ENCODE data around the gene PRMT3. TPM values are rescaled to one million over a fixed set of nuclear protein-coding genes. Genes with fewer than 3 reads are reported as not detected.
A peak's percentile ranks its signal among the peaks of the same experiment; 100 is the strongest.

PRMT3 gene
- total RNA-seq (10 to 100 TPM; 12.3 to 16.3 (median 13.3) TPM), polyA plus RNA-seq (9.8 TPM)
- long read RNA-seq, donor 1, transcript PRMT3-202 (16 exons, 2,653 nt) = major isoform, 50 of 56 reads
- long read RNA-seq, donor 1, partial matches to known transcripts = 3 of 56 reads
- long read RNA-seq, donor 1, other reads (novel, unspliced or antisense) = 2 of 56 reads
- long read RNA-seq, donor 2, transcript PRMT3-202 (16 exons, 2,653 nt) = major isoform, 22 of 22 reads
- long read RNA-seq, donor 2, partial matches to known transcripts = 0 of 22 reads
- long read RNA-seq, donor 2, other reads (novel, unspliced or antisense) = 0 of 22 reads
- long read RNA-seq, donor 3, transcript PRMT3-201 (15 exons, 2,530 nt) = minor isoform, 5 of 103 reads
- long read RNA-seq, donor 3, transcript PRMT3-202 (16 exons, 2,653 nt) = major isoform, 80 of 103 reads
- long read RNA-seq, donor 3, partial matches to known transcripts = 8 of 103 reads
- long read RNA-seq, donor 3, other reads (novel, unspliced or antisense) = 8 of 103 reads
- long read RNA-seq, donor 4, transcript PRMT3-202 (16 exons, 2,653 nt) = major isoform, 21 of 23 reads
- long read RNA-seq, donor 4, partial matches to known transcripts = 0 of 23 reads
- long read RNA-seq, donor 4, other reads (novel, unspliced or antisense) = 1 of 23 reads

- ATAC-seq (peak; percentile 98), DNase-seq (peak; percentile 97 to 99 (median 99))
Observed at GRCh38 chr11:20387261-20388095, at the start of gene PRMT3. Gene PRMT3 (plus strand): TSS chr11:20387716. CDS start chr11:20387747, 31 bp downstream.

GRCh38 chr11:20342347-20343141 is 45.0 kb upstream of the PRMT3 start:
- Histone ChIP-seq H3K27ac (ENCODE audit: low read length) (no peak overlapping the region), H3K4me1 (ENCODE audit: control insufficient read depth, insufficient read depth, low read length) (no peaks in the 10 kb centered on the region), H3K9me3 (ENCODE audit: control insufficient read depth, low read length) (no peaks in the 10 kb centered on the region), H3K4me3 (ENCODE audit: low read length) (no peak overlapping the region), H3K27me3 (ENCODE audit: control insufficient read depth, insufficient read depth) (no peaks in the 10 kb centered on the region)
- DNase-seq (peak in 2 of 3 donors; percentile 14 to 32), ATAC-seq (peak in 1 of 2 donors; percentile 60)
- intact Hi-C loops (cut with DNase I) = no loop called here
- 22% methylated on average over 26 of the region's 26 CpGs for WGBS

More at GRCh38 chr11:20387261-20388095, at the start of gene PRMT3:
- Histone ChIP-seq H3K9me3 (ENCODE audit: control insufficient read depth, low read length) (no peaks in the 10 kb centered on the region), H3K27me3 (ENCODE audit: control insufficient read depth, insufficient read depth) (no peaks in the 10 kb centered on the region), H3K27ac (ENCODE audit: low read length) (peak within 1 kb of the TSS; percentile 96), H3K4me1 (ENCODE audit: control insufficient read depth, insufficient read depth, low read length) (peaks cover 3% of the 10 kb centered on the region), H3K4me3 (ENCODE audit: low read length) (peak within 1 kb of the TSS; percentile 69)
- WGBS = under 1% methylated on average over 96 of the region's 96 CpGs
- intact Hi-C loops (cut with DNase I) = no loop called here

- WGBS = 76% methylated on average over 7 of the region's 7 CpGs
- ATAC-seq (no peak), DNase-seq (no peak)
- H3K4me3 ChIP-seq (ENCODE audit: low read length) = no peak overlapping the region
- H3K27me3 ChIP-seq (ENCODE audit: control insufficient read depth, insufficient read depth) = no peaks in the 10 kb centered on the region
- no peak overlapping the region for H3K27ac ChIP-seq (ENCODE audit: low read length)
- H3K4me1 ChIP-seq (ENCODE audit: control insufficient read depth, insufficient read depth, low read length) = no peaks in the 10 kb centered on the region
- no peaks in the 10 kb centered on the region for H3K9me3 ChIP-seq (ENCODE audit: control insufficient read depth, low read length)
- intact Hi-C loops (cut with DNase I) = loop anchor here (5.0 to 10.0 kb wide), 4 partner anchors 219 to 406 kb away; no protein-coding TSS in a partner anchor
Observed at GRCh38 chr11:20351136-20351535, 36.4 kb upstream of the PRMT3 start.

GRCh38 chr11:20351751-20352262 is 35.7 kb upstream of the PRMT3 start:
- no peak overlapping the region for H3K4me3 ChIP-seq (ENCODE audit: low read length)
- no peaks in the 10 kb centered on the region for H3K9me3 ChIP-seq (ENCODE audit: control insufficient read depth, low read length)
- H3K27me3 ChIP-seq (ENCODE audit: control insufficient read depth, insufficient read depth) = no peaks in the 10 kb centered on the region
- H3K4me1 ChIP-seq (ENCODE audit: control insufficient read depth, insufficient read depth, low read length) = no peaks in the 10 kb centered on the region
- H3K27ac ChIP-seq (ENCODE audit: low read length) = no peak overlapping the region
- intact Hi-C loops (cut with DNase I) = loop anchor here (5.0 to 10.0 kb wide), 4 partner anchors 220 to 407 kb away; no protein-coding TSS in a partner anchor
- 49% methylated on average over 2 of the region's 2 CpGs for WGBS
- DNase-seq (no peak), ATAC-seq (peak in 1 of 2 donors; percentile 52)

GRCh38 chr11:20353829-20354434 is 33.6 kb upstream of the PRMT3 start:
- Histone ChIP-seq H3K4me1 (ENCODE audit: control insufficient read depth, insufficient read depth, low read length) (no peaks in the 10 kb centered on the region), H3K4me3 (ENCODE audit: low read length) (no peak overlapping the region), H3K27ac (ENCODE audit: low read length) (no peak overlapping the region), H3K9me3 (ENCODE audit: control insufficient read depth, low read length) (no peaks in the 10 kb centered on the region), H3K27me3 (ENCODE audit: control insufficient read depth, insufficient read depth) (no peaks in the 10 kb centered on the region)
- DNase-seq (no peak), ATAC-seq (peak; percentile 31 to 70)
- intact Hi-C loops (cut with DNase I) = loop anchor here (5.0 to 10.0 kb wide), 4 partner anchors 222 to 409 kb away; no protein-coding TSS in a partner anchor
- 6% methylated on average over 6 of the region's 6 CpGs for WGBS

- Histone ChIP-seq H3K27ac (ENCODE audit: low read length) (no peak overlapping the region), H3K27me3 (ENCODE audit: control insufficient read depth, insufficient read depth) (no peaks in the 10 kb centered on the region), H3K4me3 (ENCODE audit: low read length) (no peak overlapping the region), H3K4me1 (ENCODE audit: control insufficient read depth, insufficient read depth, low read length) (no peaks in the 10 kb centered on the region), H3K9me3 (ENCODE audit: control insufficient read depth, low read length) (no peaks in the 10 kb centered on the region)
- intact Hi-C loops (cut with DNase I) = loop anchor here in 2 of 4 donors (10.0 kb wide), 2 partner anchors 231 to 411 kb away; no protein-coding TSS in a partner anchor
- WGBS = 51% methylated on average over 12 of the region's 12 CpGs
- DNase-seq = no peak
- peak in 1 of 2 donors; percentile 66 for ATAC-seq
Observed at GRCh38 chr11:20355221-20356219, 32.0 kb upstream of the PRMT3 start.

GRCh38 chr11:20357150-20357549 is 30.4 kb upstream of the PRMT3 start:
- 9% methylated on average over 1 of the region's 1 CpG for WGBS
- DNase-seq (no peak), ATAC-seq (peak in 1 of 2 donors; percentile 30)
- intact Hi-C loops (cut with DNase I) = loop anchor here in 2 of 4 donors (10.0 kb wide), 2 partner anchors 232 to 412 kb away; no protein-coding TSS in a partner anchor
- H3K4me1 ChIP-seq (ENCODE audit: control insufficient read depth, insufficient read depth, low read length) = no peaks in the 10 kb centered on the region
- H3K27ac ChIP-seq (ENCODE audit: low read length) = no peak overlapping the region
- H3K9me3 ChIP-seq (ENCODE audit: control insufficient read depth, low read length) = no peaks in the 10 kb centered on the region
- no peak overlapping the region for H3K4me3 ChIP-seq (ENCODE audit: low read length)
- H3K27me3 ChIP-seq (ENCODE audit: control insufficient read depth, insufficient read depth) = no peaks in the 10 kb centered on the region

- ATAC-seq (no peak), DNase-seq (no peak)
- no peaks in the 10 kb centered on the region for H3K27me3 ChIP-seq (ENCODE audit: control insufficient read depth, insufficient read depth)
- no peak overlapping the region for H3K4me3 ChIP-seq (ENCODE audit: low read length)
- WGBS = 64% methylated on average over 7 of the region's 7 CpGs
- H3K9me3 ChIP-seq (ENCODE audit: control insufficient read depth, low read length) = no peaks in the 10 kb centered on the region
- intact Hi-C loops (cut with DNase I) = no loop called here
- no peak overlapping the region for H3K27ac ChIP-seq (ENCODE audit: low read length)
- peaks cover 3% of the 10 kb centered on the region for H3K4me1 ChIP-seq (ENCODE audit: control insufficient read depth, insufficient read depth, low read length)
Observed at GRCh38 chr11:20360650-20361049, 26.9 kb upstream of the PRMT3 start.

GRCh38 chr11:20362481-20362880 is 25.0 kb upstream of the PRMT3 start:
- DNase-seq = no peak
- no peak overlapping the region for H3K4me3 ChIP-seq (ENCODE audit: low read length)
- H3K4me1 ChIP-seq (ENCODE audit: control insufficient read depth, insufficient read depth, low read length) = peaks cover 3% of the 10 kb centered on the region
- no peaks in the 10 kb centered on the region for H3K9me3 ChIP-seq (ENCODE audit: control insufficient read depth, low read length)
- 0% methylated on average over 1 of the region's 1 CpG for WGBS
- H3K27me3 ChIP-seq (ENCODE audit: control insufficient read depth, insufficient read depth) = no peaks in the 10 kb centered on the region
- H3K27ac ChIP-seq (ENCODE audit: low read length) = no peak overlapping the region
- intact Hi-C loops (cut with DNase I) = no loop called here
- no peak for ATAC-seq

Data from right cardiac atrium (tissue), 5 donors.